GOT3 (cell line): ENCODE measurements around the gene TMC1.
"Not testable (repeated sequence)": the region's sequence is repeated elsewhere in the genome, so short reads cannot be mapped to it uniquely, and the experiment has no call there.

Experiments
- DNase-seq: peaks from one replicate; lab custom pipeline; 2025; ENCODE audit warnings: mixed read lengths; lab: John Stamatoyannopoulos, UW

Gene TMC1

GRCh38 chr9:72817413-72817812 lies 296.0 kb downstream of the TMC1 start:
- DNase-seq, result no peak

DNA sequence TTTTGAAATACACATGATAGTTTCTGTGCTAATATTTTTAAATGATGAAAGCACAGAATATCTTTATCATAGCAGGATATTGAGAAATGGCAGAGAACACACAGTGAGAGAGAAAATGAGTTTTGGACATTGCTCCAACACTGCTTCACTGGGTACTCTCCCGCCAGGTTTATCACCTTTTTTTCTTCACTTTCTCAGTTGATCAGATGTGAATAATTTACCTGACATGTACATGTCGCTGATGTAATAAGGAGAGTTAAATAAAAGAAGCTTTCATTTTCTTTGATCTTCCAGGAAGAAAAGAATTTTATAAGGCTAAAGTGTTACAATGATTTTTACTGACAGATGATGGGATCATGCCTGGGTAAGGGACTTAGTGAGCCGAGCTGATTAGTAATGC lies 297.0 kb downstream of the TMC1 start:
- DNase-seq, result no peak

GRCh38 chr9:72823971-72824370 lies 302.6 kb downstream of the TMC1 start:
- DNase-seq, result no peak

DNA sequence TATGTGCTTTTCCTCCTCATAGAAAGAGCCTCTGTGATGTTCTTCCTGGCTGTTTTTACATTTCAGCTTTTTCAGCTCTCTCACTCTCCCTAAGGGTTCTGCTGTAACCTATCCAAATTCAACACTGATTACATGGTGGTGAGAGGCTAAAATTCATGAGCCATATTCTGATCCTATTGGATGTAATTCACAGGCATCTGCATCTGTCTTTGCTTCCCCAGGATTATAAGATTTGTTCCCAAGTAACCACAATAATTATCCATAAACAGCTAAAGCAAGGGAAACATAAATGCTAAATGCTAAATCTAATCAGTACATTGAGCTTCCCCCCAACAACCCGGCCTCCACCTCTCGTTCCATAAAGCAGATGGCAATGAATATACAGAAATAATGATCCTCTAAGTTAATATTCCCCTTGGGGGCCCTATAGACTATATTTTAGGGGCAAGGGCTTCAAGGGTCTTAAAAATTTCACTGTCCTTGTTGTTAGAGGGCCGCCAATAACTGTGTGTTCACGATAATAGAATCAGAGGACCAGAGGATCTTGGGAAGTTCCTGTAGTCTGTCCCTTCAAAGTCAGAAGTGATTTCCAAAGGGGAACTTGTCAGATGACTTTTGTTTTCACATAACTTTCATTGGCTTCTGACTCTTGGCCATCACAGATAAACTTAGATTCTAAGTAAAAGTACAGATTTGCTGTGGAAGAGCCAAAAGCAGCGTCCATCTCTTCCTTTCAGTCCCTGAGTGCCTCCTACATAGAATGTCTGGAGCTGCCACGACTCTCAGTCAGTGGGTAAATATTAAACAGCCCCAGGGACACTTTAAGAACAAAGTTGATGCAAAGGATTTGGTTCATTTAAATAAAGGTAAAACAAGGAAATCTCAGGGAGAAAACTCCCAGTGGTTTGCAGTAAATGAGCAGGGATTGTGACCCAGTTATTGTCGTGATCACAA lies 305.9 kb downstream of the TMC1 start:
- DNase-seq, result no peak

- no peak for DNase-seq
Observed at GRCh38 chr9:72827950-72828731, 306.7 kb downstream of the TMC1 start.

GRCh38 chr9:72834994-72835393 lies 313.6 kb downstream of the TMC1 start:
- DNase-seq, result no peak

DNA sequence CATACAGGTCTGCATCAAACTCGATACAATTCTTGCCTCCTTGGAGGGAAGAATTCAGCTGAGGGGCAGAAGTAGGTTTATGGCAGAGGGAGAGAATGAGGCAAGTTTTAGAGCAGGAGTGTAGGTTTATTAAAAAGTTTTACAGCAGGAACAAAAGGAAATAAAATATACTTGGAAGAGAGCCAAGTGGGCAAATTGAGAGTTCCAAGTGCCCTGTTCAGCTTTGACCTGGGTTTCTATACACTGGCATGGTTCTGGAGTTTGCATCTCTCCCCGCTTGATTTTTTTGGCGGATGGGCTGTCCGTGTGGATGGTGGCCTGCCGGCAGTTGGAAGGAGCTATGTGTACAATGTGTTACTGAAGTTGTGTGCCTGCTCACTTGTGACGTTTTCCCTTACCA lies 315.4 kb downstream of the TMC1 start:
- no peak for DNase-seq

DNA sequence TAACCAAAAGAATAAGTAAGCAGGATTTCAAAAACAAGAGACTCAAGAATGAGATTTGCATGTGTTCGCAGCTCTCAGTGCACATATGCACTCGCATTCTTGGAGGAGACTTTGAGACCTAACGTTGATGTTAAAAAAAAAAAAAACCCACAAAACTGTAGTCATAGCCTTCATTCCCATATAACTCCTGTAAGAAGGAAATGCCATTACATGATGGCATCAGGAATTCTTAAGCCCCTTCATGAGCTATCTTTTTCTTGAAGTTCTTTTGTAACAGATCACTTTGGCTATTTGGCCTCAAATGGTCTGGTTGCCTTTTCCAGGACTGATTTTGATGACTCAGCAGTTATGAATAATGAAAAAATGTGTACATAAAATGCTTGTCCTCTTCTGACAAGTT lies 317.7 kb downstream of the TMC1 start:
- no peak for DNase-seq

GRCh38 chr9:72843520-72844439 lies 322.4 kb downstream of the TMC1 start:
- DNase-seq, result no peak

DNA sequence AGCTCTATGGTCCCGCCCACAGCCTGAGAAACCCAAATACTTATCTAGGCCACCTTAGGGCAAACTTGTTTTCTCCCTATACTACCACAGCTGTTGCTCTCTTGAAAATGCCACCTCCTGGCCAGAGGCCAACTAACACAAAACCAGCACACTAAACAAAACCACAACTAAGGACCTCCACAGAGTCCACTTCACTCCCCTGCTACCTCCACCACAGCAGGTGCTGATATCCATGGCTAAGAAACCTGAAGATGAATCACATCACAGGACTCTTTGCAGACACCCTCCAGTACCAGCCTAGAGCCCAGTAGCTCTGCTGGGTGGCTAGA lies 323.0 kb downstream of the TMC1 start:
- DNase-seq, result no peak

GRCh38 chr9:72845052-72845451 lies 323.6 kb downstream of the TMC1 start:
- DNase-seq, result not testable (repeated sequence)

- not testable (repeated sequence) for DNase-seq
Observed at GRCh38 chr9:72850209-72850608, 328.8 kb downstream of the TMC1 start.

GRCh38 chr9:72855321-72855720 lies 333.9 kb downstream of the TMC1 start:
- no peak for DNase-seq

DNA sequence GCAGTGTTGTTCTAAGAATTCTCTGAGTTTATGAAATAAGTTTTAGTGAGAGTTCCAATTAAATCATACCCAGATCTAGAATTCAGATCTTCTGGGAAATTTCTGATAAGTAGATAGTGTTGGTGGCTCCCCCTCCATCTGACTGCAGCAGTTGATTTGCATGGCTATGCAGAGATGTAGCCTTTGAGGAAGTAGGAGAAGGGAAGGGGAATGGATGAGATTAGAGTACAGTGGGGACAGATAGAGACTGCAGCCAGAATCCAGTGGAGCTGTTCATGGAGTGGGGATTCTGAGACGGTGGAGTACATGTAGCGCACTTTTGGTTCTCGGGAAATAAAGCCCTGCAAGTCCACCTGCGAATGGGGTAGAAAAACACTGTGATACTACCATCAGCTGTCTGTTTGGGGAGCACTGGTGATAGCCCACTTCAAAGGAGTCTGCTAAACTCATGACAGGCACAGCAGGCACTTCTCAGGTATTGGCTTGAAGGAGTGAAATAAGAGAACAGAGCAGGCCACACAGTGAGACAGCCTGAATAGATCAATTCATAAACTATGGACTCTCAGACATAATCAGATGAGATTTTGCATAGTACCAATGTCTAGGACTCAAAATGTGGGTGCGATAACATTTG lies 334.6 kb downstream of the TMC1 start:
- DNase-seq, result no peak

- no peak for DNase-seq
Observed at GRCh38 chr9:72856972-72857623, 335.7 kb downstream of the TMC1 start.

DNA sequence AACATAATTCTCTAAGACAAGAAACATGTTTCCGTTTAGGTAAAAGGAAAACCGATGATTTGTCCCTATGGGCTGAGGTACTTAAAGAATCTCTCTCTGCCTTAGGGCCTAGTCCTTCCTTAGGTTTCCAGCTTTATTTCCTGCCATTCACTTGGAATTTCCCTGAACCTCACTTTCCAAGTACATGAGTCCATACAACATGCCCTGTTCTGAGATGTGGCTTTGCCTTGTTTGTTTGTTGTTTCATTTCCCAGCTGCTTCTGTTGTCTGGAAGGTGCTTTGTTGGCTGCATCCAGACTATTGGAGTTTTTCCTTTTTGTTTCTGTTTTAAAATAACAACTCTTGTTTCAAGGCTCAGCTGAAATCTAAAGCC lies 336.2 kb downstream of the TMC1 start:
- no peak for DNase-seq

DNA sequence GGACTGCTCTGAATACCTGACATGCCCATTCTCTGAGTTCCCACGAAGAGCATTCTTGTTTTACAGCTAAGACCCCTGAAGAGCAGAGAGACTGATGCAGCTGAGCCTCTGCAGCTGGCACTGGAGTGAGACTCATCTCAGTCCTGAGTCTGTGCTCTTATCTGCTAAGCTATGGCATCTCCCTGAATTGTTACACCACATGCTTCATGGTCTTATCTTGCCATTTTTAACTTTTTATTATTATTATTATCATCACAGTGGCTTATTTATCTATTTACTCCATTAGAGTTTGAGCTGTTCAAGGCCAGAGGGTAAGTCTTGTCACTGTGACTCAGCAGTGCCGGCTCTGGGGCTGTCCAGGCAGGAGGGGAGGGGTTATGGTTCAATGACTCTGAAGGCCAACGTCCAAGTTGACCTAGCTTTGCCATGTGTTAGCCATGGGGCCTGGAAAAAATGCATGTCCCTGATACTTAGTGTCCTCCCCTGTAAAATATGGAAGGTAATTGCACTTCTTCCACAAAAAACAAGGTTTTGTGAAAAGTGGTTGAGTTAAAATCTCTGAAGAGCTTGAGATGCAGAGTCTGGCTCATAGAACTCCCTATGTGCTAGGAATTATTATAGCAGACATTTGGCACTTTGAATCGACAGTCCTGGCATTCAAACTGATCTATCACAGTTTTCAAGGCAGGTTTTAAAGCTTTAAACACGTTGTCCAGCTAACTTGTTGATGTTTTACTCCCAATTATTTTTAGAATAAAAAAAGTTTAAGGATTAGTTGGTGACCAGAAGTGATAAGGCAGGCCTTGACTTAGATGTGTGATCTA lies 336.9 kb downstream of the TMC1 start:
- no peak for DNase-seq

DNA sequence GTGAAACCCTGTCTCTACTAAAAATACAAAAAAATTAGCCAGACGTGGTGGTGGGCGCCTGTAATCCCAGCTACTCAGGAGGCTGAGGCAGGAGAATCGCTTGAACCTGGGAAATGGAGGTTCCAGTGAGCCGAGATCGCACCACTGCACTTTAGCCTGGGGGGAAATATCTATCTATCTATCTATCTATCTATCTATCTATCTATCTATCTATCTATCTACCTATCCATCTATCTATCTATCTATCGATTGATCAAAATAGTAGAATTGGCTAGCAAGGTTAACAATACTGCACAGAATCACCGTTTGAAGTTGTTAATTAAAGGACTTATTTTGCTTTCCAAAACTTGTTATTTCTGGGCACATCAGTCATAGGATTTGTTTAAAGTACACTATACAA lies 341.4 kb downstream of the TMC1 start:
- DNase-seq, result not testable (repeated sequence)

- DNase-seq, result no peak
Observed at GRCh38 chr9:72863456-72864094, 342.2 kb downstream of the TMC1 start.

DNA sequence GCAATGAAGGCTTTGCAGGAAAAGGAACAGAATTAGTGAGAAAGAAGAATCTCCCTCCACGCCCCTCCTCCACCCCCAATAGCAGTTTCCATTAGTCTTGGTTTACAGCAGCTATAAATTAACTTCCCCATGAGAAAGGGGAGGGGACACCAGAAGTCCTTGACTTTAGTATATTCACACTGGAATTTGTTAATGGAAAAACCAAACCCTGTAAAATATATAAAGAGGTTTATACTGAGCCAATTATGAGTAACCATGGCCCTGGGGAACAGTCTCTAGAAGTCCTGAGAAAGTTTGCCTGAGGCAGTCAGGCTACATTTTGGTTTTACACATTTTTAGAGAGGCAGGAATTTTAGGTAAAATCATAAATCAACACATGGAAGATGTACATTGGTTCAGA lies 342.9 kb downstream of the TMC1 start:
- no peak for DNase-seq
